ENCODE measurements around the gene MCTP2.

- TF ChIP-seq CTCF (CRISPR knock-in tag; IDR thresholded peaks at IDR 0.05) (no peak), ZMAT3 (CRISPR knock-in tag; conservative IDR thresholded peaks at IDR 0.05) (no peak), ZXDC (CRISPR knock-in tag; IDR thresholded peaks at IDR 0.05) (no peak), TAF1 (CRISPR knock-in tag; IDR thresholded peaks at IDR 0.05) (no peak), SPEN (CRISPR knock-in tag; IDR thresholded peaks at IDR 0.05; ENCODE audit: low read depth) (no peak), BRD4 (CRISPR knock-in tag; IDR thresholded peaks at IDR 0.05) (no peak), ZNF776 (CRISPR knock-in tag; IDR thresholded peaks at IDR 0.05) (no peak), ZNF777 (CRISPR knock-in tag; IDR thresholded peaks at IDR 0.05) (no peak), POLR2A (IDR thresholded peaks at IDR 0.05; ENCODE audit: insufficient read depth in 1 of 2, low read depth in 2 of 2, low read length in 2 of 2) (no peak), BHLHE40 (IDR thresholded peaks at IDR 0.05; ENCODE audit: low read length) (no peak)
- TF ChIP-seq, protein P1, sequence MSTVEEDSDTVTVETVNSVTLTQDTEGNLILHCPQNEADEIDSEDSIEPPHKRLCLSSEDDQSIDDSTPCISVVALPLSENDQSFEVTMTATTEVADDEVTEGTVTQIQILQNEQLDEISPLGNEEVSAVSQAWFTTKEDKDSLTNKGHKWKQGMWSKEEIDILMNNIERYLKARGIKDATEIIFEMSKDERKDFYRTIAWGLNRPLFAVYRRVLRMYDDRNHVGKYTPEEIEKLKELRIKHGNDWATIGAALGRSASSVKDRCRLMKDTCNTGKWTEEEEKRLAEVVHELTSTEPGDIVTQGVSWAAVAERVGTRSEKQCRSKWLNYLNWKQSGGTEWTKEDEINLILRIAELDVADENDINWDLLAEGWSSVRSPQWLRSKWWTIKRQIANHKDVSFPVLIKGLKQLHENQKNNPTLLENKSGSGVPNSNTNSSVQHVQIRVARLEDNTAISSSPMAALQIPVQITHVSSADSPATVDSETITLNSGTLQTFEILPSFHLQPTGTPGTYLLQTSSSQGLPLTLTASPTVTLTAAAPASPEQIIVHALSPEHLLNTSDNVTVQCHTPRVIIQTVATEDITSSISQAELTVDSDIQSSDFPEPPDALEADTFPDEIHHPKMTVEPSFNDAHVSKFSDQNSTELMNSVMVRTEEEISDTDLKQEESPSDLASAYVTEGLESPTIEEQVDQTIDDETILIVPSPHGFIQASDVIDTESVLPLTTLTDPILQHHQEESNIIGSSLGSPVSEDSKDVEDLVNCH (CRISPR knock-in tag; IDR thresholded peaks at IDR 0.05), result no peak
- TF ChIP-seq, protein P2, sequence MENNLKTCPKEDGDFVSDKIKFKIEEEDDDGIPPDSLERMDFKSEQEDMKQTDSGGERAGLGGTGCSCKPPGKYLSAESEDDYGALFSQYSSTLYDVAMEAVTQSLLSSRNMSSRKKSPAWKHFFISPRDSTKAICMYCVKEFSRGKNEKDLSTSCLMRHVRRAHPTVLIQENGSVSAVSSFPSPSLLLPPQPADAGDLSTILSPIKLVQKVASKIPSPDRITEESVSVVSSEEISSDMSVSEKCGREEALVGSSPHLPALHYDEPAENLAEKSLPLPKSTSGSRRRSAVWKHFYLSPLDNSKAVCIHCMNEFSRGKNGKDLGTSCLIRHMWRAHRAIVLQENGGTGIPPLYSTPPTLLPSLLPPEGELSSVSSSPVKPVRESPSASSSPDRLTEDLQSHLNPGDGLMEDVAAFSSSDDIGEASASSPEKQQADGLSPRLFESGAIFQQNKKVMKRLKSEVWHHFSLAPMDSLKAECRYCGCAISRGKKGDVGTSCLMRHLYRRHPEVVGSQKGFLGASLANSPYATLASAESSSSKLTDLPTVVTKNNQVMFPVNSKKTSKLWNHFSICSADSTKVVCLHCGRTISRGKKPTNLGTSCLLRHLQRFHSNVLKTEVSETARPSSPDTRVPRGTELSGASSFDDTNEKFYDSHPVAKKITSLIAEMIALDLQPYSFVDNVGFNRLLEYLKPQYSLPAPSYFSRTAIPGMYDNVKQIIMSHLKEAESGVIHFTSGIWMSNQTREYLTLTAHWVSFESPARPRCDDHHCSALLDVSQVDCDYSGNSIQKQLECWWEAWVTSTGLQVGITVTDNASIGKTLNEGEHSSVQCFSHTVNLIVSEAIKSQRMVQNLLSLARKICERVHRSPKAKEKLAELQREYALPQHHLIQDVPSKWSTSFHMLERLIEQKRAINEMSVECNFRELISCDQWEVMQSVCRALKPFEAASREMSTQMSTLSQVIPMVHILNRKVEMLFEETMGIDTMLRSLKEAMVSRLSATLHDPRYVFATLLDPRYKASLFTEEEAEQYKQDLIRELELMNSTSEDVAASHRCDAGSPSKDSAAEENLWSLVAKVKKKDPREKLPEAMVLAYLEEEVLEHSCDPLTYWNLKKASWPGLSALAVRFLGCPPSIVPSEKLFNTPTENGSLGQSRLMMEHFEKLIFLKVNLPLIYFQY (CRISPR knock-in tag; IDR thresholded peaks at IDR 0.05; ENCODE audit: borderline replicate concordance), result no peak
Observed at GRCh38 chr15:94460624-94461023, 229.3 kb downstream of the MCTP2 start.

All from HepG2 (cell line).